NCI-H1436 treated with DMSO at 0.1 percent for 48 hours (cell line): ENCODE results near the gene SORCS2.

Experiments
- DNase-seq: peaks from one replicate; lab custom pipeline; 2025; lab: John Stamatoyannopoulos, UW

Gene SORCS2

GRCh38 chr4:7765666-7766065 lies 573.3 kb downstream of the SORCS2 start:
- DNase-seq: no peak

- no peak for DNase-seq
Observed at GRCh38 chr4:7766086-7766485, 573.7 kb downstream of the SORCS2 start.

GRCh38 chr4:7766661-7767345 lies 574.5 kb downstream of the SORCS2 start:
- DNase-seq: no peak

GRCh38 chr4:7767526-7767925 lies 575.2 kb downstream of the SORCS2 start:
- DNase-seq: no peak

DNA sequence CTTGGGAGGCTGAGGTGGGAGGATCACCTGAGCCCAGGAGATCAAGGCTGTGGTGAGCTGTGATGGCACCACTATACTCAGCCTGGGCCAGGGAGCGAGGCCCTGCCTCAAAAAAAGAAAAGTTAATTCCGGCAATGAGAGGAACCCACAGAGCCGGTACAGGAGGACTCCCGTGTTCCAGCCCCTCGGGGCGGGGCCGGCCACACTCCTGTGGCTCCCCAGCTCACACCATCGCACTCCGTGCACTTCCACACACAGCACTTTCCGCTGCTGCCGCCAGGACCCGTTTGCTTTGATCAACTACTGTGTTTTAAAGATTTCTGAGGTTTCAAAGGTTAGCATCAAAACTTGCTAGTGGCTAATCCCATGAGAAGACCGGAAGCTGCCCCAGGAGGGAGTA lies 575.6 kb downstream of the SORCS2 start:
- DNase-seq: no peak

GRCh38 chr4:7768736-7769135 lies 576.4 kb downstream of the SORCS2 start:
- no peak for DNase-seq

DNA sequence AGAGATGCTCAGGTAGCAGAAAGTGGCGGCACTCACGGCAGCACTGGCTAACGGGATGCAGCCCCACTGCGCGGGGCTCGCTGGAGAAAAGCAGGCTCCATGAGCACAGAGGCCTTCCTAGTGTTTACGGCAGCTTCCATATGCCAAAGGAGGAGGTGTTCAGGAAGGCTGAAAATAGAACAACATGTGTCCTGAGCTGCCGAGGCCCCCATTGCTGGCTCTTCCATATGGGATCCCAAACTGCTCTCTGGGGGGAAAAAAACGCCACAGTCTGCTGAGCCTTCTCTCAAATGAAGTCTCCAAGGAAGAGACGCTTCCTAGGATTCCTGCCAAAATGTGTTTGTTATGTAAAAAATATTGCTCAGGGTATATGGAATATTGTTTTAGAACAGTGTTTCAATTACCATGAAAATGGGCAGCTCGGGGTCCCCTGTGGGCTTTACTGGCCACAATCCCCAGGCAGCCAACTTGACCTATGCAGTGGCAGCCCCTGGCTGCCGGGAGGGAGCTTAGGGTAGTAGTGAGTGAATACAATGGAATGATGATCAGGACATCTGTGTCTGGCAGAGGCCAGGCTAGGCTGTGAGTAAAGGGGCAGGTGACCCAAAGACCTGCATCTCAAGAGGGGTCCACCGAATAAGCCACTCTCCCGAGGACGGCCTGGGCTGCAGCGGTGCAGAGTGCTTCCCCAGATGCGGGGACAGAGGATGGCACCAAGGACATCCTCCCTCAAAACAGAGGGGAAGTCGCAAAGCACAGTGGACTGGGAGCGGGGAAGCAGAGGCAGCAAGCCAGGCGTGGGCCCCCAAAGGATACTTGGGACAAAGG lies 577.3 kb downstream of the SORCS2 start:
- DNase-seq: no peak

GRCh38 chr4:7770224-7771050 lies 578.1 kb downstream of the SORCS2 start:
- no peak for DNase-seq

GRCh38 chr4:7771056-7771455 lies 578.7 kb downstream of the SORCS2 start:
- no peak for DNase-seq

GRCh38 chr4:7771541-7772507 lies 579.5 kb downstream of the SORCS2 start:
- DNase-seq: no peak

- DNase-seq: no peak
Observed at GRCh38 chr4:7772711-7773385, 580.5 kb downstream of the SORCS2 start.

DNA sequence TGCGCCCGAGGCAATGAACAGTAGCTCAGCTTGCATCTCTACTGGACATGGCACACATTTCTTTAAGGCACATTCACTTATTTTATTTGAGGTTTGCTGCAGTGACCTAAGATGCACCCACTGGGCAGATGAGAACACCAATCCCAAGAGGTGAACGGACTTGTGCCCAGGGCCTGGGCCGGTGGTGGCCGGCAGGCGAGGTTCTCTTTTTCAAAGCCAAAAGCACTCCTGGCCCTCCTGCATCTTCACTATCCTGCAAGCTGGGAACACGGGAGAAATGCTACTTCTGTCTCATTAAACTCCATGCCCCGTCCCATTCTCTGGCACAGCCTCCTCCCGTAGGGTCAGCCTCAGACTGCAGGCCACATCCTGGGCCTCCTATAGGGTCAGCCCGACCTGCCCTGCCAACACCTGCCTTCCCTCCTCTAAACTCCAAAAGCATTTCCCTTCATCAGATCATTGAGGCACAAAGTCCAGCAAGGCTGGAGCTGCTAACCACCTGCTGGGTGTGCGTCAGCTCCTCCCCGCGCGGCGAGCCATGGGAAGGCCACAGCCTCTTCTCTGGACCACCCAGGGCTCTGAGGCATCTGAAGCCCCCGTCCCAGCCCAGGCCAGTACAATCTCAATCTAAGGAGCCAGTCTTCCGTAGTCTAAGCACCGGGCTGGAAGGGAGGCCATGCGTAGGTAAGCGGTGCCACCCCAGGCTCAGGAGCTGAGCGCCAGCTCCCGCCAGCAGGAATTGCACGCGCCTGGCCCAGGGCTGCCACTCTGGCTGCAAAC lies 581.3 kb downstream of the SORCS2 start:
- no peak for DNase-seq

DNA sequence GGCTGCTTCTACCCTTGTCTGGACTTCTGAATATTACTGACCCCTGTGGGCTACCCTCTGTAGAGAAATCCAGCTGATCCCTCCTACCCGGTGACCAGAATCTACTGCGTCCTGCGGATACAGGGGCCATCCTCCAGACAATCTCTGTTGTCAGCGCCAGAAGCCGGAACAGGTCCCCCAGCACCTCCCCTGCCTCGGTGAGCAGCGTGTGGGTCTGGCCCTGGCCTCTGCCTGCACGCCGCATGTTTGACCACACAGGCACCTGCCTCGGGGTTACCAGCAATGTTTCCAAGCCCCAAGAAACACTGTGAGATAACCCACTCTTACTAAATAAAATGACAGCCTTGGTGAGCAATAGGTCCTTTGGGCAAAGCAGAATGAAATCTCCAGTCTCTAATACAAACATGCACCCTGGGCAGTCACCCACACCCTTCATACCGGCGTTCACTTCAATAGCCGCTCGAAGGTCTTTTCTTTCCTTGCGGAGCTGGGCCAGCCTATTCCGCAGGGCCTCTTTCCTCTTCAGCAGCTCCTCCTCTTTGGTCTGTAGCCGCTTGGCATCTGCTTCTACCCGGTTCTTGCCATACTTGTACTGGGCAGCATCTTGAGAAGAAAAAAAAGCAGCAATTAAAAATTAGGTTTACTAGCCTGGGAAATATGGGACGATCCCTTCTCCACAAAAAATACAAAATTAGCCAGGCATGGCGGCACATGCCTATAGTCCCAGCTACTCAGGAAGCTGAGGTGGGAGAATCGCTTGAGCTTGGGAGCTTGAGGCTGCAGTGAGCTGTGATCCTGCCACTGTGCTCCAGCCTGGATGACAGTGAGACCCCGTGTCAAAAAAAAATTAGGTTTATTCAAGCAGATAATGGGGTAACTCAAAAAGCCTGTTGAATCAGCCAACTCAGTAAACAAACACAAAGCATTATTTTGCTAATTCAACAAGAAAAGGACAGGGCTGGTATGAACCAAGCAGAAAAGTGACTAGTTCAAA lies 582.3 kb downstream of the SORCS2 start:
- DNase-seq: no peak

- DNase-seq: no peak
Observed at GRCh38 chr4:7775396-7775795, 583.1 kb downstream of the SORCS2 start.

- no peak for DNase-seq
Observed at GRCh38 chr4:7777017-7777710, 584.8 kb downstream of the SORCS2 start.

DNA sequence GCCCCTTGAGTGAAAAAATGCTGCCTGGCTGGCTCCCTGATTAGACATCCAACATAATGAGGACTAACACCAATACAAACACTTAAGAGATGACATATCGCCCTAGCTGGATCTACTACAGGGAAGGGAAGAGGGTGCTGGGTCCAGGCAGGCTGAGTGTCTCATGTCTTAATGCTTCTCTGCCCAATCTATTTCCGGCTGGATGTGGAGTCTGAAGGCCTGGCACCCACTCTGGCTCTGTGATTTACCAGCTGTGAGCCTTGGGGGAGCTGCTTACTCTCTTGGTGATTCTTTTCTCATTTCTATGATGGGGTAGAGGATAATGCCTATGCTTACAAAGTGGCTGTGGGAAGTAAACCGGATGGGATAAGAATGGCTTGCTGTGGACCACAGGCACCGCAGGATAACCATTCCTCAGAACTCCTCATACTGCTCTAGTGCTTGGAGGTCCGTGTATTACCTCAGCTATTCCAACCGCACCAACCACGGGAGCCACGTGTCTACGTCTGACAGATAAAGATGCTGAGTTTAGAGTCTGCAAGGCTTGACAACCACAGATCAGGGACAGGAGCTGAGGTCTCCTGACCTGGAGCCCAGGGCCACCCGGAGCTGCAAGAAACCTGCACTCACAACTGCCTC lies 585.7 kb downstream of the SORCS2 start:
- DNase-seq: no peak

DNA sequence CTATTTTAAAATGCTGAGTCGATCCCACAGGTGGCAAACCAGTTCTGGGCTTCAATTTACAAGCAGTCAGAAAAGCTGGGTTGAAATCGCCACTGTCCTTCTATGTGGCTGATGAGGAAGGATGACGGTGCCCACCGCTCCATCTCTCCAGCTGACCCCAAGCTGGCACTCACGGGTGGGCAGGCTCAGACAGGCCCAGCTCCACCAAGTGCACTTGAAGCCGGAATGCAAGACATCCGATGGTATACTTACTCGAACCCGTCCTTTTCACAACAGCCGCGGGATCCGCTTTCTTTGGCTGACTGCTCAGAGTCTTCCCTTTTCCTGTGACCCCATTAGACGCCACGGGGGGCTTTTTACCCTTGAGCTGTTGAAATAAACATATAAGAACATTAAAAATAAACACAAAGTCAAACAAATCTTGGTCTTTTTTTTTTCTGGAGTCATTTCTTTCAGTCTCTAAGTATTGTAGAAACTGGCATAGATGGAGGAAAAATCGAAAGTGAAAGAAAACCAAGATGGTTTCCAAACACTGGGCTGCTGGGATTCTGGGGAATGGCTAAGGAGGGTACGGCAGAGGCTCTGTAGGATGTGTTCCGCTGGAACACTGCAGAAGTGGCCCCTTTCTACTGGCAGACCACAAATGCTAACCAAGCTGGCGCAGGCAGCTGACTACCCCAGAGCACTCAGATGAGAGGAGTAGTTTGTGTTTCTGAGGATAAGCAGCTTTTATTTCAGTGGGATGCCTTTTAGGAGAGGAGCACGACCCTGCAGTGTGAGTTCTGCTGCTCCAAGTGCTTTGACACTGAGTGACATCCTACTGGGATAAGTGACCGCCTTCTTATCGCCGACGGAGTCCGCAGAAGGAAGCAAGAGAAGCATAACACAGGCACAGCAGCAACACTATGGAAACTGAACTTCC lies 586.4 kb downstream of the SORCS2 start:
- no peak for DNase-seq
